HG02885 (cell line): ENCODE measurements around the gene CPB1.
"Not testable (repeated sequence)": the region's sequence is repeated elsewhere in the genome, so short reads cannot be mapped to it uniquely, and the experiment has no call there.

ENCODE experiments used
- ATAC-seq: cut with Tn5 transposase; IDR thresholded peaks from one replicate; pipeline ENCODE4 v1.9.1; 2021; ENCODE audit warnings: mild to moderate bottlenecking; ENCODE audit not compliant: unreplicated experiment, poor library complexity

Gene CPB1

DNA sequence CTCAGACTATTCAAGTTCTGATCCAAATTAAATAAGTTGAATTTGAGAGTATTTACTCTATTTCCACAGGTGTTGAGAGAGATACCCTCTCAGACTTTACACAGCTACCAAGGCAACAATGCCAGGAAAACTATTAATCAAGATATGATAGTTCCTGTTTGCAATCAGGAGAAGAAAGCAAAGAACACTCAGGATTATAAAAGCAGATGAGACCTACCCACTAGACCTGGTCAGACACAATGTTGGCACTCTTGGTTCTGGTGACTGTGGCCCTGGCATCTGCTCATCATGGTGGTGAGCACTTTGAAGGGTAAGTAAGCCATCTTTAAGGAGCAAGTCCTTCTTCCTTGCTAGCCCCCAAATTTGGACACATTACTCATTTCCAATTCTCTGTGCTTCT lies at the start of gene CPB1:
CPB1 (plus strand) TSS at position 227 of the 400 bp plus-strand sequence; CDS start at position 240, 13 bp downstream.
- no peak for ATAC-seq

DNA sequence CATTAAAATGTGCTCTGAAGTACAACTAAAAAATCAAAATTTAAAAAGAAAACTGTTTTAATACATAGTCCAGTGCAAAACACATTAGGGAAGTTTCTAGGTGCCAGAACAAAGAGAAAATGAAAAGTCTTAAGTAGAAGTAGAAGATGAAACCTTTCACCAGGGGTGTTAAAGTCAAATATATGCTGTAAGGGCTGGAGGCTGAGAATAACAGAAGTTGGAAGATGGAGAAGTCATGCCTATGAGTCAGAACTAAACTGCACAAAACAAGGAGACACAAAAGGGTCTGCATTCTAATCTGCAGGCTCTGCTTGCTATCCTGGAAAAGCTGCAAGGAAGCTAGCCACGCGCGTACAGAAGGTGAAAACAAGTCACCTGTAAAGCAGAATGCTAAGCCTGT lies 48.7 kb upstream of the CPB1 start:
- ATAC-seq = no peak

DNA sequence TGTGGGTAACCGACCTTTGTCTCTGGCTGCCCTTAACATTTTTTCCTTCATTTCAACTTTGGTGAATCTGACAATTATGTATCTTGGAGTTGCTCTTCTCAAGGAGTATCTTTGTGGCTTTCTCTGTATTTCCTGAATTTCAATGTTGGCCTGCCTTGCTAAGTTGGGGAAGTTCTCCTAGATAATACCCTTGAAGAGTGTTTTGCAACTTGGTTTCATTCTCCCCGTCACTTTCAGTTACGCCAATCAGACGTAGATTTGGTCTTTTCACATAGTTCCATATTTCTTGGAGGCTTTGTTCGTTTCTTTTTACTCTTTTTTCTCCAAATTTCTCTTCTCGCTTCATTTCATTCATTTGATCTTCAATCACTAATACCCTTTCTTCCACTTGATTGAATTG lies 42.6 kb upstream of the CPB1 start:
- not testable (repeated sequence) for ATAC-seq

DNA sequence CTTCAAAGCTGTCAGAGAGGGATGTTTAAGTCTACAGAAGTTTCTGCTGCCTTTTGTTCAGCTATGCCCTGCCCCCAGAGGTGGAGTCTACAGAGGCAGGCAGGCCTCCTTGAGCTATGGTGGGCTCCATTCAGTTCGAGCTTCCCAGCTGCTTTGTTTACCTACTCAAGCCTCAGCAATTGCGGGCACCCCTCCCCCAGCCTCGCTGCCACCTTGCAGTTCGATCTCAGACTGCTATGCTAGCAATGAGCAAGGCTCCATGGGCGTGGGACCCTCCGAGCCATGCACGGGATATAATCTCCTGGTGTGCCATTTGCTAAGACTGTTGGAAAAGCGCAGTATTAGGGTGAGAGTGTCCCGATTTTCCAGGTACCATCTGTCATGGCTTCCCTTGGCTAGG lies 41.5 kb upstream of the CPB1 start:
- ATAC-seq = not testable (repeated sequence)

DNA sequence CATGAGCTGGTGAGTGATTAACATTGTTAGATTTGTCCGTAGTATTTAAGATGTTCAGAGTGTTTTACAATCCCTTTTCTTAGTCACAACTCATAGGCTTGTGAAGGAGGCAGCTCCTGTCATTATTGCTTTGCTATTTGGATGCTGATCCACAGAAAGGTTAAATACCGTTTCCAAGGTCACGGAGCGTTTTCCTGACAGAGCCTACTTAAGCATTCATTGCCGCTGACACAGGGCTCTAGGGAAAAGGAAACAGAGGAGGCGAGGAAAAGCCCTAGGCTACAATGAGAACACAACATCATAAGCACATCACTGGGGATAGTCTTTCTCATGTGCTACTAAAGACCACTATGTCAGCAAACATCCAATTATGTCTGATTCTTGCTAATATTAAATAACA lies 38.5 kb upstream of the CPB1 start:
- ATAC-seq = no peak

DNA sequence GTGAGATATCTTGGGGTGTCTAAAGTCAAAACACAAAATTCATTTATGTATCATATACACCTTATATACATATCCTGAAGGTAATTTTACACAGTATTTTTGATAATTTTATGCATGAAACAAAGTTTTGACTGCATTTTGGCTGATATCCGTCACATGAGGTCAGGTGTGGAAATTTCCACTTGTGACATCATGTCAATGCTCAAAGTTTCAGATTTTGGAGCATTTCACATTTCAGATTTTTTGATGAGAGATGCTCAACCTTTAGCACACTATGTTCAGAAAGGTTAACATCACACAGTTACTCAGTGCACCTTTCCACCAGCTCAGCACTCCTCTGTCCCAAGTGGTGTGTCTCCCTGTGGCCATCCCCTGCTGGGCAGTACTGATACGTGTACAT lies 37.7 kb upstream of the CPB1 start:
- no peak for ATAC-seq

DNA sequence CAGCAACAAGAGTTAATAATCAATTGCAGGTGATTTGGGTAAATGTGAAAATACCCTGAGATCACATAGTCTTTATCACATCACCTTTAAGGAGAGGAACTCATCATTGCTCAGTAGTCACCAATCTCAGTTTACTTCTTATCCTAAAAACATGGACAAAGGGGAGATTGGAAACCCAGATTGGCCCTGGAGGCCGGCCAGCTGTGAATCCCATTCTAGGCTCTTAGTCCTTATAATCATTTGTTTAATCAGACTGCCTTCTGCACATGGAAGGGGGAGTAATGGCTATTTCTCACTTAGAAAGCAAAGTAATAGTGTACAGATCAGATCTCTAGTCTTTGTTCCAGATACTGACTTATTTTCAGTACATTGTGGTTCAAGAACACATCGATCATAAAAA lies 37.2 kb upstream of the CPB1 start:
- ATAC-seq = no peak

DNA sequence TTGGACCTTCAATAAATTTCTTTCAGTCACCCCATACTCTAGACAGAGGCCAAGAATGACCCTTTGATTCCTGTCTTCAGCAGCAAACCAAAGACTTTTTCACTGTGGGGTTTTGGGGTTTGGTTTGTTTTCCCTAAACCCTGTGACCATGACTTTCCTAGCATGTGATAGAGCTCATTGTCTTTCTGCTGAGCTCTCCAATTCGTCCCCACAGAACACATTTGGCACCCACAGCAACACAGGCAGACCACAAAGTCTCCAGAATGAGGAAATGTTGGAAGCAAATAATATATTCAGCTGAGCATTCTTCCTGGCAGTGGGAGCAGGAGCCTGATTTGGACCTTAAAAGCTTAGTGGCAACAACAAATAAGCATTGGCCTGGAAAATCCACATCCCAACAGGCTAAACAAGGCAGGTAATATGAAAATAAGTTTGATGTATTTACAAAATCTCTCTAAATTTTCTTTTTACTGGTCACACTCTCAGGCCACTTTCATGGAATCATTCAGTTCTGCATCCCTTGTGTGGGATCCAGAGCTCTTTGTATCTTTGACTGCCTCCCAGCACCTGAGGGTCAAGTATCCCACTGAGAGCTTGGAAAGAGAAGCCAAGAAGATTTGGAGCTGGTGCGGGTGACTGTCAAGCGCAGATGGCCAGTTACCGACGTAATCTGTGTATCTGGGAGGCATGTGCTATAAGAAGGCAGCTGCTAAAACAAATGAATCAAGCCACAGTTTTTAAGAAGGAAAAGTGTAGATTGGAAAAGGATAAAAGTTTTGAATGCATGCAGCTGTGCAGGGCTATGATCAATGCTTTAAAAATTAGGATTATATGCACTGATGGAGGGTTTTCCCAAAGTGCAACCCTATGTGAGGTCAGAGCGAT lies 36.5 kb upstream of the CPB1 start:
- ATAC-seq = no peak

DNA sequence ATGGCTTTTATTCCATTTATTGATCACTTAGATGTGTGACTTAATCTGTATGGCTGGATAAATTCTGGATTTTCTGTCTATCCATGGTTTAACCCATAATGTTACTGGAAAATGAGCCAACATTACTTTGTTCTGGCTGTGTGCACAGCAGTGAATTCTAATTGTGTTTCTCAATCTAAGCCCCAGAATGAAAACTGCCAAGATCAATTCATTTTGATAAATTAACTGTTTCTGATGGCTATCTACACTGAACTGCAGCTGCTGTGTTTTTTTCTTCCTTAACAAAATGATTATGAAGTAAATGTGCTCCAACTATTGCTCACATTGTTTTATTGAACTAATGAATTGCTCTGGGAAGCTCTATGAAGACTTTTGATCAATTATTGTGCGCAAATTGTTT lies 35.7 kb upstream of the CPB1 start:
- no peak for ATAC-seq

DNA sequence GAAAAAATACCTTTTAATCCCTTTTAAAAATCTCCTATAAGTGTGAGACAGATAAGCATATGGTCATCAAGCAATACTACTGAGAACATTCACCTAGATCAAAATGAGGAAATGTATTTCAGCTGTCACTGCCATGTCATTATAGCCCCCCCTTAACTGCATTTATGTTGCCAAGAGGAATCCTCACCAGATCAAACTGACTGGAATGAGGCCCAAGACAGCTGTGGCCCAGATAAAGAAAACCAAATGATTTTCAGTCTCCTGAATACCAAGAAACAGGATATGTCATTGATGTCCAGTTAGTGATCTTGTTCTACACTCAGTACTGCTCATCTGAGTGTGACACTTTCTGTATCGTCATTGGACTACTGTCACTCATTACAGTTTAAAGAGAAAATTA lies 35.1 kb upstream of the CPB1 start:
- ATAC-seq = no peak

DNA sequence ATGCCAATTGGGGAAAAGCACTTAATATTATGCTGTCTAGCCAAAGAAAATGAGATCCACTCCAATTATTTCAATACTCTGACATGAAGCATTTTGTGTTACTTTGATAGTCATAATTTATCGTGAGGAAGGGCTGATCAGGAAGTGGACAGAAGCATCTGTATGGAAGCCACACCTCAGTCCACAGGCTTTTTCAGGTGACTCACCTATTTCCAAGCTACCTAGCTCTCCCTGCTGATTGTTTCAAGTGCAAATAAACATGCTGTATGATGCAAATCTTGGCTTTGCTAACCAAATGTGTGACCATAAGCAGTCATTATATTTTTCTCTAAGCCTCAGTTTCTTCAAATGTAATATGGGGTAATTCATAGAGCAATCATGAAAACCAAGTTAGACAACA lies 30.8 kb upstream of the CPB1 start:
- no peak for ATAC-seq

DNA sequence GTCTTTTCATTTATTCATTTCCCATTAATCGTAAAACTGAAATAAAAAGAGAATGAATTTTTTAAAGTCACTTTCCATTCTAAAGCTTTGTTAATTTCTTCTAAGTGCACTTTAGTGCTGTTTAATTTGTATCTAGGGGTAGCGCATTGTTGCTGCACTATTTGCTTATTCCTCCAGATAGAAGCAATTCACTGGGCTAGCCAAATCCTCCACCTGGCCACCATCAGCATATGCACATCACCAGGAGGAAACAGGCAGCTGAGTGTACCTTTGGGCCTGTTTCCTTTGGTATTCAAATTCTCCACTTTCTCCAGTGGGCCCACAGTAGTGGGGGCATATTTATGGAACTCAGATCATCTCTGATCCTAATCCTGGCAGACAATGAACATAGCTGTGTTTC lies 29.8 kb upstream of the CPB1 start:
- ATAC-seq = no peak

DNA sequence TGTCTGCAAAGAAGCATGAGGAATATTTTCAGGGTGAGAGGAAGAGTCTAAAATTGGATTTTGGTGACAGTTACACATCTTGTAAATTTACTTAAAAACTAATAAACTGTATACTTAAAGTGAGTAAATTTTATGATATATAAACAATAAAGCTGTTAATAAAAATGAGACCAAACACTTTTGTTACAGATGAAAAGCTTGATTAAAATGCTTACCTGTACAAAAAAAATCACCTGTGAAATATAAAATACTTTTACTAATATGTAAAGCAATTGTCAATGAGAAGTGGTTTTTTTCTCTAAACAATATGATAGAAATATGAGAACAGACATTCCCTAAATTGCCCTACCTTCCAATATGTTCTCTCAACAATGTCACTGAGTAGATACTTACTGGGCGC lies 27.2 kb upstream of the CPB1 start:
- ATAC-seq = no peak

DNA sequence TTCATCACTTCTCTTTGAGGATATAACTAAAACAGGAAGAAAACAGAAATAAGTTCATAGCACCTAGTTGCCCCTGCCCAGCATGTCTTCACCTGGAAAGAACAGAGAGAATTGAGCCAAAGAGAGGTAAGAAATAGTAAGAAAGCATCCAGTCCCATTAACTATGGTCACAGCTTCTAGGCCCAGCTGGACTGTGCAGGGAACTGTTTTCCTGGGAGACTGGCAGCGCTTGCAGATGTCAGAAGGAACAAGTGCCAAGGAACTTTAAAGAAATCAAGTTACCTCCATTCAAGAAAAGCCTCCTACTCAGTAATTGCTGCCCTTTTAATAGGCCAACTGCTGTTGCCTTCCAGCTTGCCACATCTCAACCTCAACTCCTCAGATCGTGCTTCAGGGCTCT lies 17.8 kb upstream of the CPB1 start:
- ATAC-seq = no peak

DNA sequence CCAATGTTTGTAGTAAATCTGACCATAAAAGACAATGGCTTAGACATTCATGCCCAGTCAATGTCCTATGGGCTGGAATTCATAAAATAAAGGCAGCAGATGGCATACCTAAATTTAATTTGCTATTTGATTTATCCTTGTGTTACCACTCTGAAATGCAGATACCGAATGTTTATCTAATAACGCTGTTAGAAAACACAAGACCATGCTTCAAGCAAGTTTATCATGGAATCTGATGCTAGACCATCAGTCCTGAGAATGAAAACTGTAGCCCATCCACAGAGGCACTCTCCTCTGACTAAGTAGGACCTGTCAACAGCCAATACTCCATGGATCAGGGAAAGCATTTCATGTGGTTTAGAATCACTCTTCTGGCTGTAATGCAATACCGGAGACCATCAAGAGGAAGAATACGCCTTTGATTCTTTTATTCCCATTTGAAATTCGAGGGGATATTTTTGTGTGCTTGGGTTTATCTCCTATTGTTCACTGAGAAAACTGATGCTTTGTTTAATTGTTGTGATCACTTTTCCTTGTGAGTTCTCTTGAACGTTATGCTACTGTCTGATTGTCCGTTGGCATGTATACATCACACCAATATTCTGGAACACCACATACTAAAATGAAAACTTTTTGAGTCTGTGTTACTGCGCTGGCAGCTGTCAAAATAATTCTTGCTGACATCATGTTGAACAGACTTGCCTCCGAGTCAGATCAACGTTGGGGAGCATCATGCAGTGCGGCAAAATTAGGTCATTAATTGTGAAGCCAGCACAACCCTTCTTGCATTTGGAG lies 12.1 kb upstream of the CPB1 start:
- no peak for ATAC-seq

DNA sequence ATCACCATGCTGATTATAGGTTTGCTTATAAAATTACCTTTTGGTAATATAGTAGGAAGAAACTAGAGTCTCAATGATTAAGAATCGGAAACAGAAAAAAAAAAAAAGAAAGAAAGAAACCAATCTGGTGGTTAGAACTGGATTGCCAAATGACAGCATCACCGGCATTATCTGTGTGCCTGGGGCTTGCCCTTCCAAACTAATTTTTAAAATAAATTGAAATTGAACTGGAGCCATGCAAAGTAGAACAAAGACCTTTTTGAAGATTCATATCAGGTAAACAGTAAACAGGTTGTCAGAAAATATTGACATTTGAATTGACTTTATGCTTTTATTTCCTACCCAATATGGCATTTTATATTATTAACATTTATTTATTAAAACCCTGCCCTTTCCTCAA lies 11.2 kb upstream of the CPB1 start:
- no peak for ATAC-seq

DNA sequence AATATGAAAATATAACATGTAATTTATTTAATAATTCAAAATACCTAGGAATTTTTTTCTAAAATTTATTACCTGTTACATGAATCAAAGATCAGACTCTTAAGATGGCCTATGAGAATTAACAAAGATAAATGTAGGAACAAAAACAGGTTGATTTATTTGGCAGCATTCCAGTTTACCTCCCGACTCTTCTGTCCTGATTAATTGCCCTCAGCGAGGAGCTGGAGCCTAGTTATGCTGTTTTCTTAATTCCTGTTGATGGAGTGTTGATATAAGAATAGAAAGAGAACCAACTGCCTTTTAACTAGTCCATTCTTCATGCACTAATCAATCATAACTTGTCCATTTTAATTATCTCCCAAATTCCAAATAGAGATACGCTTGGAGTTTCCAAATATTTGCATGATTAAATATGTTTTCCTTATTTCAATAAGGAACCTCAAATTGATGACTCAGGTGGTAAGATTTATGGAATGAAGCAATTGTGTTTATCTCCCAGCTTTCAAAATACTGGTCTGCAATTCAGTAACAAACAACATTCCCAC lies 10.6 kb upstream of the CPB1 start:
- no peak for ATAC-seq

DNA sequence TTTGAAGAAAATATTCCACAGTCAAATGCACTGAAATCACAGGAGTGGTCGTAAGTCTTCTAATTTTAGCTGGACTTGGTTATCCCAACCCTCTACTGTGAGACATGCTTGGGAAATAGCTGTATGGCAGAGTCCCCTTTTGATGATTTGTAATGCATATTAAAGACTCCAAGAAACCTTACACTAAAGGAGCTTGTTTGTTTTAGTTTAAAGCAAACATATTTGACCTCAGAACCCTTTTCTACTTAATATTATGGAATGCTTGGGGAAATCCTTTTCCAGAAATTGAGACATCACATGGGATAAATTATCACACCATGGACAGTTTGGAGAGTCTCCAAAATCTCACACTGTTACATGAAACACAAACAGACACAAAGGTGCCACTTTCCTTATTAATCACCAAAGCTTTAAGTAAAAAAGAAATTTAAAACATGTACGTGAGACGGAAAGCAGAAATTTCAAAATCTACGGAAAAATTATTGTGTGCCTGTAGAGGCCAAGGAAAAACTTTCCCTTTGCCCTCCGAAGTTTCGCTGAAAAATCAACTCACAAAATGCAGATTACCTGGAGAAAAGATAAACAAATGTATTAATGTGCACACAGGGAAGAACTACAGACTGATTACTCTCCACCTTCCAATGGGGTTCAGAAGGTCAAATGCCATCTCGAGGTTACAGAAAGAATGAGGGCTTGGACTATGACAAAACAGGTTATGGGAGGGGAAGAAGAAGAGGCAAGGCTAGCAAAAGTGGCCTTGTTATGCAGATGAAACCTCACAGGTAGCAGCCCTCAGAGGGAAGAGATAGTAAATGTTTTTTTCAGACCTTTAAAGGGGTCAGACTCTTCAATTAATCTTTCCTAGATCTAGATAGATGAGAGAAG lies 7.0 kb upstream of the CPB1 start:
- no peak for ATAC-seq

DNA sequence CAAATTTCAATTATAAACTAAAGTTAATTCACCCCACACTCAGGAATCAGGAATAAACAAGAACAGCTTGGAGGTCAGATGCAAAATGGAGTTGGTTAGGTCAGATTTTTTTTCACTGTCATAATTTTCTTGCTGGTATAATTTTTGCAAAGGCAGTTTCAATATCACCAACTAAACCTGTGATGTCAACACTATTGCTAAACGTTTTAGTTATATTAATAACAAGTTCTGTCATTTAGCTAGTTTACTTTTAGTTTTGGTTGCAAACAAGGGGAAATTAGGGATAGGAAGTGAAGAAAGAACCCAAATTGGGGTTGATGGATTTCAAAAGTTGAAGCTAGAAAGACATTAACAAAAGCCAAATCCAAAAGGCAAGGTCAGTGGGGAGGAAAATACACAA lies 4.6 kb upstream of the CPB1 start:
- ATAC-seq = no peak

DNA sequence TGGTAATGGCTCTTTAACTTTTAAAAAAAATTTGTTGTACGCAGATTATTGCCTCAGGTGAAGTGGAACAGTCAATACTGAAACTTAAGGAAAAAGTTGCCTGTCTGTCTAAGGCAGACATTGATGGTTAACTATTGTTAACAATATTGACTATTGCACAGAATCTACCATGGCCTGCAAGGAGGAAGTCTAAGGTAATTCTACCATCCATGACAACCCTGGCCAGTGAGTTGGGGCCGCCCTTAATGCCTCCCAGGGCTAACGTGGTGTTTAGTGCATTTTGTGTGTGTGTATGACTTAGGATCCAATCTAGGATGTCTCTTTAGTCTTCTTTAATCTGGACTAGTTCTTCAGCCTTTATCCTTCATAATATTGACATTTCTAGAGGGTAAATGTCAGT lies 2.1 kb upstream of the CPB1 start:
- ATAC-seq = no peak
